ENCODE data around the gene CSAD. TPM values are rescaled to one million over a fixed set of nuclear protein-coding genes. Genes with fewer than 3 reads are reported as not detected.

CSAD gene
- total RNA-seq = 13.2 and 14.1 TPM in 2 replicates

GRCh38 chr12:53180220-53180930 lies at the start of gene CSAD, which contains the start of gene ZNF740:
TSS of gene CSAD (minus strand) at chr12:53180925. CDS start at chr12:53173470, 7,455 bp downstream.
TSS of gene ZNF740 (plus strand) at chr12:53180722. CDS start at chr12:53181984, 1,262 bp downstream.

GRCh38 chr12:53207042-53207441 lies 26.3 kb upstream of the CSAD start, which contains the start of gene ITGB7:
TSS of gene ITGB7 (minus strand) at chr12:53207251. CDS start at chr12:53200443, 6,808 bp downstream.

Small RNAs within 50 kb of the gene (small RNA-seq; reads per million reads assigned to genes)
- gene HIGD1AP1 (not detected), gene RNU6-333P (not detected)

Other genes with a start within 250 kb of the CSAD start
- 0.81 and 1.7 TPM in 2 replicates for gene KRT18, start 231.8 kb downstream of the CSAD start, total RNA-seq
- 859 and 1,048 TPM in 2 replicates for gene EIF4B, start 174.5 kb downstream of the CSAD start, total RNA-seq
- gene TNS2, start 130.9 kb downstream of the CSAD start, total RNA-seq = 77.1 and 80.6 TPM in 2 replicates
- 31.8 and 32.9 TPM in 2 replicates for gene SPRYD3, start 101.5 kb downstream of the CSAD start, total RNA-seq
- 162 and 237 TPM in 2 replicates for gene IGFBP6, start 83.3 kb downstream of the CSAD start, total RNA-seq
- gene SOAT2, start 77.4 kb downstream of the CSAD start, total RNA-seq = 0.49 TPM in 1 of 2 replicates, not detected in the other
- gene ZNF740, start 203 bp downstream of the CSAD start, total RNA-seq = 14.2 and 17.5 TPM in 2 replicates
- 1.3 and 1.8 TPM in 2 replicates for gene ITGB7, start 26.3 kb upstream of the CSAD start, total RNA-seq
- 76.4 and 105 TPM in 2 replicates for gene RARG, start 51.3 kb upstream of the CSAD start, total RNA-seq
- gene ESPL1, start 87.4 kb upstream of the CSAD start, total RNA-seq = 1.6 and 1.8 TPM in 2 replicates
- 233 and 253 TPM in 2 replicates for gene PFDN5, start 114.6 kb upstream of the CSAD start, total RNA-seq
- gene MYG1, start 118.8 kb upstream of the CSAD start, total RNA-seq = 38.8 and 39.8 TPM in 2 replicates
- gene AAAS, start 140.7 kb upstream of the CSAD start, total RNA-seq = 32.1 and 33.5 TPM in 2 replicates
- not detected in 2 replicates for gene SP7, start 155.4 kb upstream of the CSAD start, total RNA-seq
- 62.8 and 68.2 TPM in 2 replicates for gene SP1, start 199.3 kb upstream of the CSAD start, total RNA-seq
- gene AMHR2, start 242.9 kb upstream of the CSAD start, total RNA-seq = not detected in 2 replicates

All from hair follicle dermal papilla cell (primary cell).